ENCODE measurements around the gene MDK. TPM values are rescaled to one million over a fixed set of nuclear protein-coding genes. Genes with fewer than 3 reads are reported as not detected.
A peak's percentile ranks its signal among the peaks of the same experiment; 100 is the strongest.

MDK gene
- total RNA-seq, 1 donor from 2014 or later = 600 TPM

- no peak for DNase-seq (ENCODE audit: low spot score)
- no peak for TF ChIP-seq EZH2phosphoT487 (IDR thresholded peaks at IDR 0.05)
- no peak for TF ChIP-seq CTCF (IDR thresholded peaks at IDR 0.05)
- TF ChIP-seq EZH2 (IDR thresholded peaks at IDR 0.05) = no peak
- H3F3A ChIP-seq (ENCODE audit: low read depth) = peaks cover 6% of the 10 kb centered on the region
- peaks cover 5% of the 10 kb centered on the region for H3K4me1 ChIP-seq
- H3K27me3 ChIP-seq = no peaks in the 10 kb centered on the region
- no peaks in the 10 kb centered on the region for H3K79me2 ChIP-seq (ENCODE audit: low read depth)
- no peaks in the 10 kb centered on the region for H3K36me3 ChIP-seq
- no peak overlapping the region for H3K9ac ChIP-seq
- H3K4me3 Mint-ChIP-seq = no peak overlapping the region
- no peak overlapping the region for H3K4me2 ChIP-seq
- H3K27ac ChIP-seq = no peak overlapping the region
- H3K4me1 Mint-ChIP-seq = peaks cover 13% of the 10 kb centered on the region
- no peak overlapping the region for H3K27ac Mint-ChIP-seq
- H3K36me3 Mint-ChIP-seq = peaks cover 20% of the 10 kb centered on the region
- peaks cover 8% of the 10 kb centered on the region for H3K27me3 Mint-ChIP-seq (ENCODE audit: insufficient read depth, low read depth)
- H2AFZ ChIP-seq (replicated peaks) = no peak overlapping the region
- H3K4me3 ChIP-seq = no peak overlapping the region
- no peaks in the 10 kb centered on the region for H3K9me3 ChIP-seq (ENCODE audit: low read depth)
- H3K9me3 Mint-ChIP-seq = no peaks in the 10 kb centered on the region
- H4K20me1 ChIP-seq (ENCODE audit: low read depth) = peaks cover 5% of the 10 kb centered on the region
Observed at GRCh38 chr11:46407635-46408034, 26.2 kb downstream of the MDK start.

GRCh38 chr11:46408407-46408986 is 27.0 kb downstream of the MDK start:
- no peaks in the 10 kb centered on the region for H3K27me3 ChIP-seq
- peaks cover 6% of the 10 kb centered on the region for H3F3A ChIP-seq (ENCODE audit: low read depth)
- peaks cover 5% of the 10 kb centered on the region for H3K4me1 ChIP-seq
- no peak overlapping the region for H3K4me3 ChIP-seq
- H3K27ac Mint-ChIP-seq = no peak overlapping the region
- no peak overlapping the region for H3K4me3 Mint-ChIP-seq
- H3K36me3 Mint-ChIP-seq = peaks cover 16% of the 10 kb centered on the region
- H3K27me3 Mint-ChIP-seq (ENCODE audit: insufficient read depth, low read depth) = peaks cover 2% of the 10 kb centered on the region
- no peaks in the 10 kb centered on the region for H3K79me2 ChIP-seq (ENCODE audit: low read depth)
- no peak overlapping the region for H3K9ac ChIP-seq
- H3K36me3 ChIP-seq = no peaks in the 10 kb centered on the region
- H2AFZ ChIP-seq (replicated peaks) = no peak overlapping the region
- TF ChIP-seq CTCF (IDR thresholded peaks at IDR 0.05) (no peak), EZH2 (IDR thresholded peaks at IDR 0.05) (no peak), EZH2phosphoT487 (IDR thresholded peaks at IDR 0.05) (no peak)
- no peaks in the 10 kb centered on the region for H3K9me3 ChIP-seq (ENCODE audit: low read depth)
- no peak overlapping the region for H3K4me2 ChIP-seq
- H3K4me1 Mint-ChIP-seq = peaks cover 6% of the 10 kb centered on the region
- no peak overlapping the region for H3K27ac ChIP-seq
- DNase-seq (ENCODE audit: low spot score) = no peak
- no peaks in the 10 kb centered on the region for H3K9me3 Mint-ChIP-seq
- H4K20me1 ChIP-seq (ENCODE audit: low read depth) = peaks cover 5% of the 10 kb centered on the region

- peaks cover 6% of the 10 kb centered on the region for H3F3A ChIP-seq (ENCODE audit: low read depth)
- no peaks in the 10 kb centered on the region for H3K36me3 ChIP-seq
- no peaks in the 10 kb centered on the region for H3K27me3 ChIP-seq
- peaks cover 5% of the 10 kb centered on the region for H4K20me1 ChIP-seq (ENCODE audit: low read depth)
- no peak overlapping the region for H2AFZ ChIP-seq (replicated peaks)
- Mint-ChIP-seq H3K27ac (no peak overlapping the region), H3K9me3 (no peaks in the 10 kb centered on the region), H3K4me1 (peaks cover 5% of the 10 kb centered on the region), H3K27me3 (ENCODE audit: insufficient read depth, low read depth) (no peaks in the 10 kb centered on the region), H3K36me3 (peaks cover 24% of the 10 kb centered on the region), H3K4me3 (no peak overlapping the region)
- H3K4me1 ChIP-seq = peaks cover 5% of the 10 kb centered on the region
- no peaks in the 10 kb centered on the region for H3K79me2 ChIP-seq (ENCODE audit: low read depth)
- no peak overlapping the region for H3K27ac ChIP-seq
- no peak overlapping the region for H3K9ac ChIP-seq
- no peaks in the 10 kb centered on the region for H3K9me3 ChIP-seq (ENCODE audit: low read depth)
- H3K4me3 ChIP-seq = no peak overlapping the region
- no peak overlapping the region for H3K4me2 ChIP-seq
- TF ChIP-seq EZH2phosphoT487 (IDR thresholded peaks at IDR 0.05) (no peak), CTCF (IDR thresholded peaks at IDR 0.05) (peak; percentile 72)
- peak; percentile 79 for DNase-seq (ENCODE audit: low spot score)
Observed at GRCh38 chr11:46410021-46410420, 28.6 kb downstream of the MDK start.
